Esophagus (tissue), 2 donors: ENCODE results near the gene RAB24. TPM values are rescaled to one million over a fixed set of nuclear protein-coding genes. Genes with fewer than 3 reads are reported as not detected.
"Not testable (repeated sequence)": the region's sequence is repeated elsewhere in the genome, so short reads cannot be mapped to it uniquely, and the experiment has no call there.

ENCODE experiments used
- H3K27ac ChIP-seq, 2 donors: one replicate each; pipeline ENCODE4 v1.5.1; 2013; ENCODE audit warnings: low read depth in 2 of 2, mild to moderate bottlenecking in 2 of 2, inconsistent platforms in 1 of 2, low read length in 1 of 2, moderate library complexity in 1 of 2
- H3K27me3 ChIP-seq, 2 donors: one replicate each; pipeline ENCODE4 v1.6.1; 2013; ENCODE audit warnings: low read length in 2 of 2, control low read depth in 1 of 2, mild to moderate bottlenecking in 1 of 2; ENCODE audit not compliant: insufficient read depth in 2 of 2, control insufficient read depth in 1 of 2
- H3K36me3 ChIP-seq, 2 donors: one replicate each; pipeline ENCODE4 v1.6.1; 2013; ENCODE audit warnings: low read length in 1 of 2; ENCODE audit not compliant: control insufficient read depth in 2 of 2, insufficient read depth in 2 of 2
- H3K4me1 ChIP-seq, 2 donors: one replicate each; pipeline ENCODE4 v1.6.1; 2013; ENCODE audit warnings: low read length in 1 of 2; ENCODE audit not compliant: control insufficient read depth in 2 of 2, insufficient read depth in 2 of 2
- H3K4me3 ChIP-seq, 2 donors: one replicate each; pipeline ENCODE4 v1.5.1; 2013; ENCODE audit warnings: low read length in 2 of 2, mild to moderate bottlenecking in 2 of 2, low read depth in 1 of 2, moderate library complexity in 1 of 2
- H3K9me3 ChIP-seq, 2 donors: one replicate each; pipeline ENCODE4 v1.6.1; 2013; ENCODE audit warnings: mild to moderate bottlenecking in 2 of 2, low read depth in 1 of 2, low read length in 1 of 2, moderate library complexity in 1 of 2; ENCODE audit not compliant: control insufficient read depth in 2 of 2, insufficient read depth in 1 of 2
- WGBS, 2 donors: extraction: QIAGEN DNeasy Blood & Tissue Kit; methylation state at CpG; one replicate each; pipeline ENCODE4 v1.1.7; 2013; 5-methylcytosine and 5-hydroxymethylcytosine counted together
- polyA plus RNA-seq, 2 donors: library from polyadenylated mRNA; stranded (reverse); fragments of 200-250 nt; gene quantifications; one replicate each; pipeline ENCODE4 v1.2.3, GENCODE V29; 2013
- donor health status: healthy with polysubstance abuse.
- donor health status: Bipolar disorder and iron deficiency.

RAB24 gene
- polyA plus RNA-seq, 2 donors = 60.0 to 80.2 TPM

DNA sequence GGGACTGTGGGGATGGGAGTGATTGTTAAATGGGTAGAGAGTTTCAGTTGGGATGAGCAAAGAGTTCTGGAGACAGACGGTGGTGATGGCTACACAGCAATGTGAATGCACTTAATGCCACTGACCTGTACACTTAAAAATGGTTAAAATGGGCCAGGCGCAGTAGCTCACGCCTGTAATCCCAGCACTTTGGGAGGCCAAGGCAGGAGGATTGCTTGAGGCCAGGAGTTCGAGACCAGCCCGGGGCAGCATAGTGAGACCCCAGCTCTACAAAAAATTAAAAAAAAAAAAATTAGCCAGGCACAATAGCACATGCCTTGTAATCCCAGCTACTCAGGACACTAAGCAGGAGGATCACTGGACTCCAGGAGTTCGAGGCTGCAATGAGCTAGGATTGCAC, 40.3 kb upstream of the RAB24 start:
- Histone ChIP-seq H3K27ac (no peak overlapping the region), H3K4me3 (no peak overlapping the region), H3K27me3 (no peaks in the 10 kb centered on the region), H3K36me3 (peaks cover 5% of the 10 kb centered on the region in 2 donors), H3K9me3 (no peaks in the 10 kb centered on the region), H3K4me1 (peaks cover 0 to 5% of the 10 kb centered on the region in 2 donors)
- WGBS, 2 donors = 95 to 97% methylated on average over 6 of the region's 6 CpGs

DNA sequence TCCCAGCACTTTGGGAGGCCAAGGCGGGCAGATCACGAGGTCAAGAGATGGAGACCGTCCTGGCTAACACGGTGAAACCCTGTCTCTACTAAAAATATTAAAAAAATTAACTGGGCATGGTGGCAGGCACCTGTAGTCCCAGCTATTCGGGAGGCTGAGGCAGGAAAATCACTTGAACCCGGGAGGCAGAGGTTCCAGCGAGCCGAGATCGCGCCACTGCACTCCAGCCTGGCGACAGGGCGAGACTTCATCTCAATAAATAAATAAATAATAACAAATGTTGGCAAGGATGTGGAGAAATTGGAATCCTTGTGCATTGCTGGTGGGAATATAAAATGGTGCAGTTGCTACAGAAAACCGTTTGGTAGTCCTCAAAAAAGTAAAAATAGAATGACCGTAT, 39.5 kb upstream of the RAB24 start:
- peaks cover 10 to 11% of the 10 kb centered on the region in 2 donors for H3K36me3 ChIP-seq
- not testable (repeated sequence) for H3K27me3 ChIP-seq, H3K9me3 ChIP-seq, H3K4me3 ChIP-seq, H3K27ac ChIP-seq, H3K4me1 ChIP-seq
- 92 to 93% methylated on average over 14 of the region's 14 CpGs for WGBS, 2 donors

DNA sequence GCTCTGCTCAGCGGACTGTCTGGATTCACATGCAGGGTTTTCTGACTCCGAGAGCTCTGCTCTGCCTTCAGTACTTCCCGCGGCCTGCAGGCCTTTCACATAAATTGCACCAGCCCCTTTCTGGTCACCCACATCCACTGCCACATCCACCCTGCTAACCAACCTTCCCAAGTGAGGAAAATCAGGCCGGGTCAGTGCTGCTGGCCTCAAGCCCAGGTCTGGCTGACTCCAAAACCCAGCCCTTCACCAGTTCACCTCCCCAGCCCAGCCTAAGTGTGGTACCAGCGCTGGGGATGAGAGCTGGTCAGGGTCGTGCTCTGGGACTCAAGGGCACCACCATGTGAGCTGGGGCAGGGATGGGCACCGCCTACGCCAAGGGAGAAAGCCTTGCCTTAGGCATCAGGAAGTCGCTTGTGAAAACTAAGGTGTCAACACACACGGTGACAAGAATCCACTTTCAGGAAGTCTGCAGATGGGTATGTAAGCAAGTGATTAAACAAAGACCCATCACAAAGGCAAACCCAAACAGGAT, 35.7 kb upstream of the RAB24 start:
- Histone ChIP-seq H3K36me3 (peaks cover 29 to 45% of the 10 kb centered on the region in 2 donors), H3K4me3 (no peak overlapping the region), H3K9me3 (peaks cover 0 to 2% of the 10 kb centered on the region in 2 donors), H3K27me3 (no peaks in the 10 kb centered on the region), H3K4me1 (peaks cover 0 to 3% of the 10 kb centered on the region in 2 donors), H3K27ac (peak overlapping the region; percentile 5 to 11)
- 67 to 70% methylated on average over 11 of the region's 11 CpGs for WGBS, 2 donors

DNA sequence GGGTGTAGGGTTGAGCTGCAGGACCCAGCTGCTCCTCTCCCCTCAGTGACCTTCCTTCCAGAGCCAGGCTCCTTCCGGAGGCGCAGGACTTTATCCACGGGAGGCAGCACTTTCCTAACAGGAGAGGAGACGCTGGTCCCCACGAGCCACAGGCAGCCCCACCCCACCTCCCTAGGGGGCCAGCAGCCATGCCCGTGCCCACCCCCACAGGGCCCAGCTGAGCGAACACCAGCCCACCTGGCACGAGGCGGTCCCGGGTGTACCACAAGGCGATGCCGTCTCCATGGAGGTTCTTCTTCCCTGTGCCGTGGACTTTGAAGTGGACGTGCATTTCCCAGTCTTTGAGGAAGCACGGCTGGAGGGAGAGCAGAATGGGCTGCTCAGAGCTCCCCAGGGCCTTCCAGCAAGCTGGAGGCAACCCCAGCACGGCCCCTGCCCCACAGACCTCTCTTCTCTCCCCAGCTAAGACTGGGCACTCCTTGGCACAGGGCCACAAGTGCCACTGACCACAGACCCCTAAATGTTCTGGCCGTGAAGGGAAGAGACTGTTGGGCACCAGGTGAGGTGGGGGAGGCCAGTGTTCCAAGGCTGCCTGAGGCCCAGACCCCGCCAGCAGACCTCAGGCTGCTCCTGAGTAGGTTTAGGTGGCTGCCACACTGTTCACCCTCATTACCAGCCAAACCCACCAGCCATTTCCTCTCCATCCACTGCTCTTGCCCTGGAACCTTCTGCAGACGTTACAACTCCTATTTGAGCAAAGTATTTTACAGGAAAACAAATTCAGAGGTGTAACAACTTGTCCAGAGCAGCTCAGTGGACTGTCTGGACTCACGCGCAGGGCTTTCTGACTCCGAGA, 35.0 kb upstream of the RAB24 start:
- H3K36me3 ChIP-seq = peaks cover 29 to 52% of the 10 kb centered on the region in 2 donors
- H3K27me3 ChIP-seq = no peaks in the 10 kb centered on the region
- H3K27ac ChIP-seq = peak overlapping the region; percentile 5 to 11
- H3K4me3 ChIP-seq = no peak overlapping the region
- H3K4me1 ChIP-seq = peaks cover 0 to 3% of the 10 kb centered on the region in 2 donors
- peaks cover 0 to 2% of the 10 kb centered on the region in 2 donors for H3K9me3 ChIP-seq
- 87 to 88% methylated on average over 22 of the region's 22 CpGs for WGBS, 2 donors

DNA sequence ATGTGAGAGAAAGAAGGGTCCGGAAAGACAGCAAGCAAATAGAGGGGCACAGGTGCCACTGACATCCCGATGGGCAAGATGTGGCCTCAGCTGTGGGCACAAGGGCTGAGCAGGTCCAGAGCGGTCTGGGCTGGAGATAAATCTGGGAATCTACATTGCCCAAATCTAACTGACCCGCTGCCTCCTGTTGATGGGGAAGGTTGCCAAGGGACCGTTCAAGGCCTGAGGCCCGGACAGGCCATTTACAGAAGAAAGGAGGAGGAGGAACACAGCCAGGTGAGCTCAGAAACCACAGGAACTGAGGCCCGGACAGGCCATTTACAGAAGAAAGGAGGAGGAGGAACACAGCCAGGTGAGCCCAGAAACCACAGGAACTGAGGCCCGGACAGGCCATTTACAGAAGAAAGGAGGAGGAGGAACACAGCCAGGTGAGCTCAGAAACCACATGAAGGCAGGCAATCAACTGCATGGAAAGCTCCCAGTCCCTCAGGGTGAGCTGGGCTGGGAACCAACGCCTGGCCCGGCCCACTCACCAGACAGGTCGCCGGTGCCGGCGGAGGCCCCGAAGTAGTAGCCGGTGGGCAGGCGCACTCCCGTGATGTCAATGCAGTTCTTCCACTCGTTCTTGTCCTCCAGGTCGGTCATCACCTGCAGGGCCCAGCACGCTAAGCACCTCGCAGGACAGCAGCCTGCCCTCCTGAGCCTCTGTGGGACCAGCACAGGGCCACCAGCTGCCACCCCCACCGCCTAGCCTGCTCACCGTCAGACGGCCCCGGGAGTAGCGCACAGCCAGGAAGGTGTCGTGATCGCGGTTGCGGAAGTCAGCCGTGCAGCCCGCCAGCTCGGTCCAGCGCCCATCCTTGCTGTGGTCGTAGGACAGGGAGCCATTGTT, 33.3 kb upstream of the RAB24 start:
- H3K27ac ChIP-seq = no peak overlapping the region
- peaks cover 0 to 3% of the 10 kb centered on the region in 2 donors for H3K4me1 ChIP-seq
- peaks cover 29 to 67% of the 10 kb centered on the region in 2 donors for H3K36me3 ChIP-seq

DNA sequence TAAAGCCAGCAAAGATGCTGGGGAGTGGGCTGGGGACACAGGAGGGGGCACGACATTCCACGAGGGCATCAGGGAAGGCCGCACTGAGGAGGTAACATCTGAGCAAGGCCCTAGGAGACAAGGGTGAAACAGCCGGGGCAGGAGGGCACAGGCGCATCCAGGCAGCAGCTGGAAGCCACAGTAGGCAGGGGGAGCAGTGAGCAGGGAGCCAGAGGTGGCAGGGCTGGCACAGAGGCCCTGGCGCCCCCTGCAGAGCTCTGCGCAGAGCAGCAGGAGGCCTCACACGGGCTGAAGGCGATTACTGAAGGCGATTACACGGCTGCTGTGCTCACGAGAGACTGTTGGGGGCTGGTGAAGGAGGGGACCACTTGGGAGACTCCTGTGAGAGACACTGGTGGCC, 32.6 kb upstream of the RAB24 start:
- Histone ChIP-seq H3K9me3 (peaks cover 0 to 2% of the 10 kb centered on the region in 2 donors), H3K27ac (no peak overlapping the region), H3K4me3 (no peak overlapping the region), H3K4me1 (peaks cover 0 to 3% of the 10 kb centered on the region in 2 donors), H3K27me3 (no peaks in the 10 kb centered on the region), H3K36me3 (peaks cover 30 to 73% of the 10 kb centered on the region in 2 donors)
- WGBS, 2 donors = 67 to 69% methylated on average over 12 of the region's 12 CpGs

More for the DNA sequence above, 33.3 kb upstream of the RAB24 start:
- H3K9me3 ChIP-seq = peaks cover 0 to 2% of the 10 kb centered on the region in 2 donors
- 90 to 92% methylated on average over 28 to 36 of the region's 36 CpGs for WGBS, 2 donors
- no peak overlapping the region for H3K4me3 ChIP-seq
- no peaks in the 10 kb centered on the region for H3K27me3 ChIP-seq

DNA sequence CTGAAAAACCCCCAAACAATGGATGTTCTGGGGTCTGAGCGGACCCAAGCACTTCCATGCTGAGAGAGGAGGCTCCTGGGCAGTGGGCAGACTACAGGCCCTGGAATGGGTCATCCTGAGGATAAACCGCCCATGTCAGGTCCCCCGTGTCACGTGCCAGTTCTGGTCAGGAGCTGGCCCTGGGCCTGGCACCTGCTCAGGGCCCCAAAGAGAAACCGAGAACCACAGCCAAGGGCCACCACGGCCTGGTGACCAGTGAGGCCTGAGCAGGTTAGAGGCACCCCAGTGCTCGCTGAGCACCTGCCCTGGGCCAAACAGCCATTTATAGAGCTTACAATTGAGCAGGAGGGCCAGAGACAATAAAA, 32.2 kb upstream of the RAB24 start:
- WGBS, 2 donors = 90 to 94% methylated on average over 7 of the region's 7 CpGs
- Histone ChIP-seq H3K36me3 (peaks cover 32 to 77% of the 10 kb centered on the region in 2 donors), H3K4me1 (peaks cover 0 to 3% of the 10 kb centered on the region in 2 donors)

DNA sequence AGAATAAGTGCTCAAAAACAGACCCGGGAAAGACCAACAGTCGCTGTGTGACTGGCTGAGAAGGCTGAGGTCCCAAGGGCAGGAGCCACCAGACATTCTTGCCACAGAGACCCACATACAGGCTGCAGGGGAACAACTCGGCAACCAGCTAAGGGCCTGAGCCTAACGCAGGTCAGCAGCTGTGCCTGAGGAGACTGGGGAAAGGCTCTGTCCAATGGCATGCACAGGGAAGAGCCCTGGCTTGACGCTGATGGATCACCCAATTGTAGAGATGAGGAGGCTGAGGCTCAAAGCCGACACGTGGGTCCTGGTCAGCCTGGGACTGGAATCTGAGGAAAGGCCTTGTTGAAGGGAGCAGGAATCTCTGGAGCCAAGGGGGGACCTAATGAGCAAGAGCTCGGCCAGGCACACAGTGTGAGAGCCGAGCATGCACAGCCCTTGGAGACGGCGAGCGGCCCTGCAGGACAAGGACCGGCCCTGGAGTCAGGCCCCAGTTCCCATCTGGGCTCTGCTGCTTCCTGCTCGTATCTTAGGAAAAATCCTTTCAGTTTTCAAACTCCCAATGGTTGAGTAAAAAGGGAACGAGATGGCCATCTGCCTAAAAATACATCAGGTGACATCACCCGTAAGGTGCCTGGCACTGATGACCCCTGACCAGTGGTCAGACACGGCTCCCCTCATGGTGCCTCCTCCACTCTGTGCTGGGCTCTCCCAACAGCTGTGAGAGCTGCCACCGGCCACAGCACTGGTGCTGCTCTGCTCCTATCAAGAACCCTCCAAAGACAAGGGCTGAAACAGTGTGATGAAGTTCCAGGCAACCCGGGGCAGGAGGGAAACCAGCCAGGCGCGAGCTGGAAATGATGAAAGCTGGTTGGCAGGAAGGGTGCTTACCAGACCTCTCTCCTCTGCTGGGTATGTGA, 31.5 kb upstream of the RAB24 start:
- H3K4me1 ChIP-seq = peaks cover 0 to 3% of the 10 kb centered on the region in 2 donors
- no peak overlapping the region for H3K27ac ChIP-seq
- H3K9me3 ChIP-seq = peaks cover 0 to 2% of the 10 kb centered on the region in 2 donors
- peaks cover 32 to 83% of the 10 kb centered on the region in 2 donors for H3K36me3 ChIP-seq
- no peaks in the 10 kb centered on the region for H3K27me3 ChIP-seq
- WGBS, 2 donors = 89 to 91% methylated on average over 21 of the region's 21 CpGs
- H3K4me3 ChIP-seq = no peak overlapping the region

More for the DNA sequence above, 32.2 kb upstream of the RAB24 start:
- Histone ChIP-seq H3K9me3 (peaks cover 0 to 2% of the 10 kb centered on the region in 2 donors), H3K27ac (no peak overlapping the region), H3K4me3 (no peak overlapping the region), H3K27me3 (no peaks in the 10 kb centered on the region)
